SU-DHL-6 (cell line): ENCODE results near the gene EIF3M.

Experiments
- H2AFZ ChIP-seq: fragments of 200-600 bp; sonication (generic); 2 replicates; pipeline ENCODE4 v1.6.1; 2014; ENCODE audit warnings: low read depth, mild to moderate bottlenecking, moderate library complexity, mixed read lengths, antibody characterized with exemption, low read length; ENCODE audit not compliant: severe bottlenecking
- H3F3A ChIP-seq: fragments of 200-600 bp; shearing (Covaris generic); 2 replicates; pipeline ENCODE4 v1.6.0; 2016; ENCODE audit warnings: antibody characterized with exemption, mild to moderate bottlenecking; ENCODE audit not compliant: insufficient read depth
- H3K27ac ChIP-seq: fragments of 200-600 bp; sonication (generic); 2 replicates; pipeline ENCODE4 v1.5.1; 2016; ENCODE audit warnings: low read depth, mild to moderate bottlenecking, low read length, moderate library complexity, mixed read lengths
- H3K27me3 ChIP-seq: fragments of 200-600 bp; sonication (generic), shearing (Covaris generic); 2 replicates; pipeline ENCODE4 v1.6.0; 2014; ENCODE audit warnings: mild to moderate bottlenecking, low read length
- H3K36me3 ChIP-seq: fragments of 200-600 bp; sonication (generic); 2 replicates; pipeline ENCODE4 v1.6.1; 2014; ENCODE audit warnings: mild to moderate bottlenecking, low read length, mixed read lengths
- H3K4me2 ChIP-seq: fragments of 300-600, 200-600 bp; shearing (Covaris generic), sonication (generic); 2 replicates; pipeline ENCODE4 v1.6.0; 2014; ENCODE audit warnings: low read length, low read depth, mild to moderate bottlenecking; ENCODE audit not compliant: poor library complexity, severe bottlenecking
- H3K4me3 ChIP-seq: fragments of 200-600 bp; sonication (generic); 2 replicates; pipeline ENCODE4 v1.5.1; 2014; ENCODE audit warnings: antibody characterized with exemption, low read length, mild to moderate bottlenecking, mixed read lengths; ENCODE audit not compliant: insufficient read depth, poor library complexity, severe bottlenecking
- H3K79me2 ChIP-seq: fragments of 200-600 bp; sonication (generic); 2 replicates; pipeline ENCODE4 v1.6.1; 2014; ENCODE audit warnings: mild to moderate bottlenecking, low read length, moderate library complexity; ENCODE audit not compliant: insufficient read depth
- H3K9ac ChIP-seq: fragments of 200-600 bp; sonication (generic); 2 replicates; pipeline ENCODE4 v1.7.0; 2014; ENCODE audit warnings: mild to moderate bottlenecking, low read length
- H3K9me2 ChIP-seq: fragments of 200-600 bp; sonication (generic); replicated peaks from 2 replicates; pipeline ENCODE4 v1.6.1; 2014; ENCODE audit warnings: low read length; ENCODE audit not compliant: insufficient read depth
- H3K9me3 ChIP-seq: fragments of 200-600 bp; sonication (generic); 2 replicates; pipeline ENCODE4 v1.6.1; 2014; ENCODE audit warnings: low read length, mixed read lengths; ENCODE audit not compliant: insufficient read depth
- H4K20me1 ChIP-seq: fragments of 200-600 bp; sonication (generic); 2 replicates; pipeline ENCODE4 v1.6.1; 2014; ENCODE audit warnings: low read depth, mild to moderate bottlenecking, antibody characterized with exemption, low read length, moderate library complexity, mixed read lengths
- EZH2phosphoT487 ChIP-seq: fragments of 200-600 bp; sonication (generic), shearing (Covaris generic); conservative IDR thresholded peaks from 2 replicates; pipeline ENCODE4 v1.6.1; 2018; ENCODE audit warnings: mild to moderate bottlenecking, antibody characterized with exemption, low read length, moderate library complexity, mixed read lengths
- TF ChIP-seq, protein P1 (sequence below): fragments of 200-600 bp; sonication (generic); IDR thresholded peaks from one replicate; pipeline ENCODE4 v1.5.1; 2017; ENCODE audit warnings: antibody characterized with exemption, mild to moderate bottlenecking, low read length, moderate library complexity; ENCODE audit not compliant: insufficient read depth, poor library complexity, severe bottlenecking

The EIF3M gene

DNA sequence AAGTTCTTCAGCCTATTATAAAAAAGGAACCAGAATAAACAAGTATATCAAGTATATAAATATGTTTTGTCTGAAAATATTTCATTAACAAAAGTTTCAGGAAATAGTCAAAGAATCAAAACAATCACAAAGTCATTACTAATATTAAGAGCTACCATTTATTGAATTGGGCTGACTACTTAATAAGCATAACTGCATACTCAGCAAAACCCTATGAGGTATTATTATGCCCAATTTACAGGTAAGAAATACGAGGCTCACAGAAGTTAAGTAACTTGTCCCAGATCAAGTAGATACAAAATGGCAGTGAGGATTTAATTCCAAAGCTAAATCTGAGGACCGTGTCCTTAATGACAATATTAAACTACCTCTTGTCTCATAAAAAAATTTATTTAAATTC lies 52.2 kb downstream of the EIF3M start:
- no peak overlapping the region for H3K4me2 ChIP-seq
- H3K4me3 ChIP-seq: no peak overlapping the region
- no peaks in the 10 kb centered on the region for H3K79me2 ChIP-seq
- no peaks in the 10 kb centered on the region for H3K27me3 ChIP-seq
- no peaks in the 10 kb centered on the region for H3K9me2 ChIP-seq
- no peaks in the 10 kb centered on the region for H3F3A ChIP-seq
- H2AFZ ChIP-seq: no peak overlapping the region
- no peaks in the 10 kb centered on the region for H3K9me3 ChIP-seq
- TF ChIP-seq, protein P1, sequence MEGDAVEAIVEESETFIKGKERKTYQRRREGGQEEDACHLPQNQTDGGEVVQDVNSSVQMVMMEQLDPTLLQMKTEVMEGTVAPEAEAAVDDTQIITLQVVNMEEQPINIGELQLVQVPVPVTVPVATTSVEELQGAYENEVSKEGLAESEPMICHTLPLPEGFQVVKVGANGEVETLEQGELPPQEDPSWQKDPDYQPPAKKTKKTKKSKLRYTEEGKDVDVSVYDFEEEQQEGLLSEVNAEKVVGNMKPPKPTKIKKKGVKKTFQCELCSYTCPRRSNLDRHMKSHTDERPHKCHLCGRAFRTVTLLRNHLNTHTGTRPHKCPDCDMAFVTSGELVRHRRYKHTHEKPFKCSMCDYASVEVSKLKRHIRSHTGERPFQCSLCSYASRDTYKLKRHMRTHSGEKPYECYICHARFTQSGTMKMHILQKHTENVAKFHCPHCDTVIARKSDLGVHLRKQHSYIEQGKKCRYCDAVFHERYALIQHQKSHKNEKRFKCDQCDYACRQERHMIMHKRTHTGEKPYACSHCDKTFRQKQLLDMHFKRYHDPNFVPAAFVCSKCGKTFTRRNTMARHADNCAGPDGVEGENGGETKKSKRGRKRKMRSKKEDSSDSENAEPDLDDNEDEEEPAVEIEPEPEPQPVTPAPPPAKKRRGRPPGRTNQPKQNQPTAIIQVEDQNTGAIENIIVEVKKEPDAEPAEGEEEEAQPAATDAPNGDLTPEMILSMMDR: no peak
- no peak for TF ChIP-seq EZH2phosphoT487
- no peaks in the 10 kb centered on the region for H4K20me1 ChIP-seq
- no peak overlapping the region for H3K9ac ChIP-seq
- H3K36me3 ChIP-seq: no peaks in the 10 kb centered on the region
- no peak overlapping the region for H3K27ac ChIP-seq

DNA sequence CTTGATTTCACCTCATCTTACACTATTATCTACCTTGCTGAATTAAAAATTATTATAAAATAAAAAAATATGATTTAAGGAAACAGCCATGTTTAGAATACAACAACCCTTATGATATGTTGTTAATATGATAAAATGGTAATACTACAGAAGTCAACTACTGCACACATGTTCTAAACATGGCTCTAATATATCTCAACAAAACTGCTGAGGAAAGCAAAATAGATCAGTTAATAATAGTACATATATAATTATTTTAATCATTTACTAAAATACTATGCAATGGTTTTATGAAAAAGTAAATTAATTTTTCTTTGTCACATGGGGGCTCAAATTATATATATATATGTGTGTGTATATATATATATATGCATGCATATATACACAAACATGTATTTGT lies 57.7 kb downstream of the EIF3M start:
- H2AFZ ChIP-seq: no peak overlapping the region
- no peaks in the 10 kb centered on the region for H3K9me2 ChIP-seq
- H3F3A ChIP-seq: no peaks in the 10 kb centered on the region
- no peak overlapping the region for H3K4me3 ChIP-seq
- H3K79me2 ChIP-seq: no peaks in the 10 kb centered on the region
- no peaks in the 10 kb centered on the region for H3K27me3 ChIP-seq
- H3K4me2 ChIP-seq: no peak overlapping the region
- no peak overlapping the region for H3K27ac ChIP-seq
- no peaks in the 10 kb centered on the region for H4K20me1 ChIP-seq
- no peaks in the 10 kb centered on the region for H3K36me3 ChIP-seq
- TF ChIP-seq, protein P1: no peak
- TF ChIP-seq EZH2phosphoT487: no peak
- no peak overlapping the region for H3K9ac ChIP-seq
- H3K9me3 ChIP-seq: no peaks in the 10 kb centered on the region

DNA sequence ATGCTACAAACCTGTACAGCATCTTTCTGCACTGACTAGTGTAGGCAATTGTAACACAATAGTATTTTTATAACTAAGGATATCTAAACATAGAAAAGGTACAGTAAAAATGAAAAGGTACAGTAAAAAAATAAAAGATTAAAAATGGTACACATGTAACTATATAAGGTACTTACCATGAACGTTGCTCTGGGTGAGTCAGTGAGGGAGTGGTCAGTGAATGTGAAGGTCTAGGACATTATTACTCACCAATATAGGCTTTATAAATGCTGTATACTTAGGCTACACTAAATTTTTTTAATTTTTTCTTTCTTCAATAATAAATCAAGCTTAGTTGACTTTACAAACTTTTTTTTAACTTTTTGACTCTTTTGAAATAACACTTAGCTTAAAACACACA lies 59.9 kb downstream of the EIF3M start:
- TF ChIP-seq, protein P1: no peak
- no peak for TF ChIP-seq EZH2phosphoT487
- Histone ChIP-seq H3K79me2 (no peaks in the 10 kb centered on the region), H3K9me2 (no peaks in the 10 kb centered on the region), H3K9ac (no peak overlapping the region), H4K20me1 (no peaks in the 10 kb centered on the region), H3K27ac (no peak overlapping the region), H3K4me2 (no peak overlapping the region), H3K9me3 (no peaks in the 10 kb centered on the region), H3K36me3 (no peaks in the 10 kb centered on the region), H3K4me3 (no peak overlapping the region), H3K27me3 (no peaks in the 10 kb centered on the region), H2AFZ (no peak overlapping the region), H3F3A (no peaks in the 10 kb centered on the region)
